Medulla oblongata (tissue), 1 donor: ENCODE measurements around the gene AAGAB.
A peak's percentile ranks its signal among the peaks of the same experiment; 100 is the strongest.

Source experiments
- DNase-seq: peaks from one replicate; pipeline ENCODE4 v3.0.0-alpha.2; 2015; ENCODE audit errors: extremely low spot score

Gene AAGAB

GRCh38 chr15:67210555-67211168, 43.8 kb downstream of the AAGAB start:
- DNase-seq, result no peak

- no peak for DNase-seq
These were observed 46.1 kb downstream of the AAGAB start for GRCh38 chr15:67208396-67208795.

GRCh38 chr15:67207555-67208207, 46.8 kb downstream of the AAGAB start:
- no peak for DNase-seq

- DNase-seq, result no peak
These were observed 51.5 kb downstream of the AAGAB start for GRCh38 chr15:67202991-67203390.

GRCh38 chr15:67202091-67202490, 52.4 kb downstream of the AAGAB start:
- no peak for DNase-seq

GRCh38 chr15:67201136-67201535, 53.3 kb downstream of the AAGAB start:
- DNase-seq, result no peak

GRCh38 chr15:67199881-67200763, 54.3 kb downstream of the AAGAB start:
- no peak for DNase-seq

- no peak for DNase-seq
These were observed 55.1 kb downstream of the AAGAB start for GRCh38 chr15:67199391-67199790.

GRCh38 chr15:67198157-67198754, 56.2 kb downstream of the AAGAB start:
- no peak for DNase-seq

- no peak for DNase-seq
These were observed 57.1 kb downstream of the AAGAB start for GRCh38 chr15:67197364-67197695.

- DNase-seq, result no peak
These were observed 57.6 kb downstream of the AAGAB start for GRCh38 chr15:67196672-67197363.

GRCh38 chr15:67196222-67196621, 58.2 kb downstream of the AAGAB start:
- no peak for DNase-seq

- DNase-seq, result no peak
These were observed 59.2 kb downstream of the AAGAB start for GRCh38 chr15:67195305-67195704.

GRCh38 chr15:67194171-67195114, 60.0 kb downstream of the AAGAB start:
- DNase-seq, result peak; percentile 24

- DNase-seq, result no peak
These were observed 61.1 kb downstream of the AAGAB start for GRCh38 chr15:67193223-67193990.

- DNase-seq, result no peak
These were observed 62.2 kb downstream of the AAGAB start for GRCh38 chr15:67192185-67192820.

- no peak for DNase-seq
These were observed 63.6 kb downstream of the AAGAB start for GRCh38 chr15:67190813-67191212.

GRCh38 chr15:67190326-67190725, 64.1 kb downstream of the AAGAB start:
- no peak for DNase-seq

- no peak for DNase-seq
These were observed 65.0 kb downstream of the AAGAB start for GRCh38 chr15:67189326-67190051.
